ENCODE data around the gene CPEB2.

The CPEB2 gene

DNA sequence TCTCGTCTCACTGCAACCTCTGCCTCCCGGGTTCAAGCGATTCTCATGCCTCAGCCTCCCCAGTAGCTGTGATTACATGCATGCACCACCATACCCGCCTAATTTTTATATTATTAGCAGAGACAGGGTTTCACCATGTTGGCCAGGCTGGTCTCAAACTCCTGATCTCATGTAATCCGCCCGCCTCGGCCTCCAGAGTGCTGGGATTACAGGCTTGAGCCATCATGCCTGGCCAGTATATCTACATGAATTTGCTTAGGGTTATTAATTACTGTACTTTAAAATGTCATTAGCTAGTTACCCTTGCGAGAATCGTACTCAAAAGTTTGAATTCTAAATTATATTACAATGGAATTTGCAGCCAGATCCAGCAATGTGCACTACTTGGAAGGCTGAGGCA lies 8.9 kb downstream of the CPEB2 start:
- no peak for DNase-seq

DNA sequence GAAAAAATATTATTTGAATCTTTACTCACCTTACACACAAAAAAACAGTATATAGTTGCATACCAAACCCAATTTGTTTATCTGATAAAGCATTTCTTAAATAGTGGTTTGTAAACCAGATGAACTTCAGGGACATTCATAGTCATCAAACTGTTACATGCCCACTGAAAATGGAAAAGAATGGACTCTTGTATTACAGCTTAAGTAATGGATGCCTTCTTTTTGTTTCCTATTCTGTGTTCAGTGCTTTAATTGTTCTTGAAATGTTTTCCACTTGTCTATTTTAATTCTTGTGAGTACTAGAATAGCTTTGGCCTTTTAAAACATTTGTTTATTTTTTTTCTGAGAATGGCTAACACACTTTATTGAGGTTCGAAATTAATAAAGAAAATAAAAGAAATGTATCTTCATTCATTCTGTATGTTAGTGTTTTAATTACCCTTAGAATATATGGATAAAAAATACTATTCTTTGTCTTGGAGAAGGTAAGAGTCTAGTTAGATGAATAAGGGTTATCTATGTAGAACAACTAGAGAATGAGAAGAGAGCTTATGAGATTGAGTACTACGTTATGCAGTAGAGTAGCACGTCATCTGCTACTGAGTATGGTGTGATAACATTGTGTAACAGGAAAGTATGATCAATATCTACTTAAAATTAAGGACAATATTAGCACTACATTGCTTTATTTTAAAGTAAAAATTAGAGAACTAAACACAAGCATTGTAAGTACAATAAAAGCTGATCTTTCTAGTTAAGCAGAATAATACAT lies 9.9 kb downstream of the CPEB2 start:
- DNase-seq, result no peak

DNA sequence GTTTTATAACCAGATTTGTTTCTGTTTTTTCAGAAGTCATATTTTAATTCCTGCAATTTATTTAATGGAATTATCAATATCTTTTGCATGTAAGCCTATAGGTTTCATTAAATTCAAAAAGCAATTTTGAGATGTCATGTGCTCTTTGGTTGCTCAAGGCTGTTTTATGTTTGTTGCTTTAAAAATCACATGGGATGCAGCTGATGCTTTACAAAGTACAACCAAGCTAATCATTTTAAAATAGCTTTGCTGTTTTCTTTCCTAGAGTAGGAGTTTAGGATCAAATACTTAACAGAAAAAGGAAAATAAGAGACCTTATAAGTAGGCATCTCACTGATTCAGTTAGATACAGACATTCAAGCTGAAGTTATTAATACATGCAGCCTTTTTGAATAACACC lies 11.3 kb downstream of the CPEB2 start:
- no peak for DNase-seq

GRCh38 chr4:15015170-15015569 lies 12.9 kb downstream of the CPEB2 start:
- DNase-seq, result no peak

GRCh38 chr4:15018361-15018760 lies 16.1 kb downstream of the CPEB2 start:
- DNase-seq, result no peak

DNA sequence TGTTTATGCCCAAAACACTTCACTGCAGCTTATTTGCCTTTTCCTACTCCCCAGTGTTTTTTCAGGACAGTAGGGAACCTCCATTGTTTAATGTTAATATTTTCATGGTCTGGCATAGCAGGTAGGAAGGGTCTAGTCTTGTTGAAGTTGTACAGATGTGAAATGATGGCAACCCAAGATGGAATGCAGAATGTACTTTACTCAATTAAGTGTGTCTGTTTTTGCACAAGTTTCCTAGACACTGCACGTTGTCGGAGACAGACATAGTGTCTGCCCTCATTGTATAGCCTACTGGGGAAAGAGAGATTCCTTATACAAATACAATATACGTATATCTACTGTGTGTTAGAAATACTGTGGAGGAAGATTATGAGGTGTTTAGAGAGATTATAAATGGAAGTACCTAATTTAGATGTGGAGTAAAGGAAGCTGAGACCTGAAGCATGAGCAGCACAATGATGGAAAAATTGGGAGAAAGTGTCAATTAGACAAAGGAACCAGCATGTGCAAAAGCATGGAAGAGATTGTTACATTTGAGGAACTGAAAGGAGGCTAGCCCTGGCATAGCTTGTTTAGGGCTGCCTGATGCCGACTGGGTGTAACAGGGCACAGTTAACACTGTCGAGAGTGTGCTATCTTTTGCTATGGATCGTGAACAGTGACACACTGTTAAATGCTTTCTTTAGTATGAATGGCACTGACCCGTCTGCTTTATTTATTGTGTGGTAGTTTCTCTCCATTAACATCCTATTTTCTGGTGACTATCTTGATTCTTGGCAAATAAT lies 18.4 kb downstream of the CPEB2 start:
- no peak for DNase-seq

- DNase-seq, result no peak
These were observed 19.0 kb downstream of the CPEB2 start for GRCh38 chr4:15021311-15021710.

DNA sequence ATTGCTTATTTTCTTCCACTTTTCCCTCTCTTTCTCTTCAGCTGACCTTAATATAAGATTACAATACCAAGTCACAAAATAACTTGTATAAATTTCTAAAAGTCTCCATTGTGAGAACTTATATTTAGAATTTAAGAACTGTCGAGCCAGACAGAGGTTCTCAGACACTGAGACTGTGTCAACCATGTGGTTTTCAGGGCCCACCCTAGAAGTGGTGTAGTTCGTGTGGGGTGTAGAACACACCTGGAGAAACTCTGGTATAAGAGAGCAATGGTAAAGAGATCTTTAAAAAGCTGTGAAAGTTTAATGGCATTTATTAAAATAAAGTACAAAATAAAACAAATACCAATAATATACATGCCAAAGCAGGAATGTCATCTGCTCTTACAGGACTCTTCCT lies 19.7 kb downstream of the CPEB2 start:
- DNase-seq, result no peak

- DNase-seq, result no peak
These were observed 22.1 kb downstream of the CPEB2 start for GRCh38 chr4:15024386-15024785.

- DNase-seq, result no peak
These were observed 23.4 kb downstream of the CPEB2 start for GRCh38 chr4:15025693-15026092.

DNA sequence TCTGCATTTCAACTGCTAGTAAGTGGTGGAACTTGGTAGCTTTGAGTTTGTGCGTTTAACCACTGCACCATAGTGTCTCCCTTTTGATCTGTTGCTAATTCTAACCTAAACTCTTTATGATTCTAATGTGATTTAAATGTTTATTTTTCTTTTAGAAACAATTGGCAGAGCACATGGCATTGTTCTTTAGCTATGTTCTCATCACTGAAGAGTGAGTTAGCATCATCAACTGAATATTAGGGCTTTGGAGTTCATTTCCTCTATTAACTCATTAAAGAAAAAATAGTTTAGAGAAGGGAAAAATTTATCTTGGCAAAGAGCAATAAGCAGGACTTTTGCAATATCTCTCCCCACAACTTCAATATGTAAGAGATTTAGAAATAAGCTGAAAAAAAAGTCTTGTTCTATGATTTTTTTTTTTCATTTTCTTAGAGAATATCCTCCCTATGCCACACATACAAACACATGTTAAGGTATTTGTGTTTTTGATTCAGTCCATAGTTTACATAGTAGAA lies 25.7 kb downstream of the CPEB2 start:
- no peak for DNase-seq

DNA sequence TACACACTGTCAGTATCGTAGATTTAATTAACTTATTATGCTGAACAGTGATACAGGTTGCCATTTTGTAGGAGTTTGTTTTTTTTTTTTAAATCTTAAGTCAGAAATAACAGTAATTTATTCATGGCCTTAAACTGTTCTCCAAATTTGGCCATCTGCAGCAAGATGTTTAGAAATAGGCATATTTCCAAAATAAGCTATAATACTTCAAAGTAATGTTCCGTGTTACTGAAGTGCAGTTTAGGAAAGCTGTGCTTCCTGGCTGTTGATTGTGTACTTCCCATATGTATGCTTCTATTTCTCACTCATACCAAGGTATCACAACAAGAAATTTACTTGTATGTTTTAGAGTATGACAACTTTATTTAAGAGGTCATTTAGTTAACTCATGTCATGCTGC lies 28.9 kb downstream of the CPEB2 start:
- no peak for DNase-seq

- no peak for DNase-seq
These were observed 29.9 kb downstream of the CPEB2 start for GRCh38 chr4:15031993-15032675.

DNA sequence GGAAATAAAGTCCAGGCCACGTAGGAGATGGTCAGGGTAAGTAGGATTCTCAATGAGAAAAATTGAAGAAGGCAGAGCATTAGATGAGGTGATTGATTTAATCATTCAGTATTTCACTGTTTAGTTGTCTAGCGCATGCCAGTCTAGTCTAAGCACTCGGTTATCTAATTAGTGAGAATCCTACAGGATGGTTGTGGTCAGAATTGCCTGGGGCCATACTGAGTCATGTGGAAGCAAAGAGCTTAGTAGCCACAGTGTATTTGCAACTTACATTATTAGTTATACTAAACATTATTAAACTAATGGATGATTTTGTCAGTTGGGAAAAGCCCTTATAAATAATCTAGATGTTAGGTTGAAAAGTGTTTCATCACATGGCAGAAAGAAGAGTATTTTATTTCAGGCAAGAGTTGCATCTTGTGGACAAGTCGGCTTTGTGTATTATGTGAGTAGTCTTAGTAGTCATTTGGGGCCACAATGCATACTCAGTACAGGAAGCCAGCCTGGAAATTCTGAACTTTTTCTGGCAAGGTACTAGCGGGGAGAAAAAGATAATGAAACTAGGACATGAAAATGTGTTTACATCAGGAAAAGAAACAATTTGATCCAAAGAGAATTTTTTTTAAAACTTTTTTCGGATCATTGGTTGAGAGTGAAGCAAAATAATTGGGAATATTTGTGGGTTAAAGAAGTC lies 31.9 kb downstream of the CPEB2 start:
- no peak for DNase-seq

DNA sequence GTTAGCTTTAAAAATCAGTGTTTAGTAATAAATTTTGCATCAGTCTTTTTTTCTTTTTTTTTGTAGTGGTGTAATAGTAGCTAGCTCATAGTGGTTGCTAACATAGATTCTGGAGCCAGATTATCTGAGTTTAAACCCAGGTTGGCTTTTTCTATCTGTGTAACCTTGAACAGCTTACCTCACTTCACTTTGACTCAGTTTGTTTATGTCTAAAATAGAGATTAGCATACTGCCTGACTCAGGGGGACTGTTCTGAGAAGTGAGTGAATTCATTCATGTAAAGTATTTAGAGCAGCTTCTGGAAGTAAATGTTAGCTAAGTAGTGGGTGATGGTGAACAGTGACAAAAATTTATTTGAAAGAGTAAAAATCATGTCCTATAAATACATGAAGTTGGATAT lies 32.9 kb downstream of the CPEB2 start:
- DNase-seq, result no peak

GRCh38 chr4:15037923-15038541 lies 35.8 kb downstream of the CPEB2 start:
- DNase-seq, result no peak

GRCh38 chr4:15040916-15041463 lies 38.7 kb downstream of the CPEB2 start:
- DNase-seq, result no peak

DNA sequence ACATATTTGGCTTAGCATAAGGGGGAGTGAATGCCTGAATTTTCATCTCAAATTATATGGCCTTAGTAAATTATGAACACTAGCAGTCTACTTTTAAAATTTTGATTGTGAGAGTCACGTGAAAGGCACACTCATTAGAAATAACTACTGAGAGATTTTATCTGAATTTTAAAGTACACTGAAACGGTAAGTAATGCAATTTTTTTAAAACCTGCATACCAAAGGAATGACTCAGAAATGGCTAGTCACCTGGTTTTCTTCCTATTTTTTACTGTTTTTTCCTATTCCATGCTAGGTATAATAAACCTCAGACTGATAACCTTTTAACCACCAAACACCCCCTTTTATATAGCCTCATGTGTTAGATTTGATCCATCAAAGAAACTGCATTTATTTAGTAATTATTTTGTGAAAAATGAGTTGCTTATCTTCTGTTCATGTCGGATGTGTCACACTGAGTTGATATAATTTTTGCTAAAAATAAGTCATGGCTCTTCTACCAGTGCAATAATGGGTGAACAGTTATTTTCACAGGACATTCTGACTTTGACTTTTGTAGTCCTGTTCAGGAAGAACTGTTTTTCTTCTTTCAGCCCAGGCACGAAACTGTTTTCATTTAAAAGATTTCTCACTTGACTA lies 40.4 kb downstream of the CPEB2 start:
- no peak for DNase-seq

- DNase-seq, result no peak
These were observed 40.9 kb downstream of the CPEB2 start for GRCh38 chr4:15043226-15043625.

DNA sequence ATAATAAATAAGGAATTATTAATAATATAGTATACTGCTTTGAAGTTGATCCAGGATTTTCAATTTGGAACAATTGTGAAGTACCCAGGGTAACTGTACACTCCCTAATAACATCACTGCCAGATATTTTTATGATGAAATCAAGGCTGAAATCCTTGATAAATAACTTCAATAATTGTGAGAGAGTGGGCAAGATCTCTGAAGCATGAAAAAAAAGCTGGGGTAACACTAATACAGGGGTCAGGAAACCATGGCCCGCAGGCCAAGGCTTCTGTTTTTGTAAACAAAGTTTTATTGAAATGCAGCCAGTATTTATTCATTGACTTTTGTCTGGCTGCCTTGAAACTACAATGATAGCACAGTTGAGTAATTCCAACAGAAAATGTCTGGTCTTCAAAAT lies 41.6 kb downstream of the CPEB2 start:
- DNase-seq, result no peak

DNA sequence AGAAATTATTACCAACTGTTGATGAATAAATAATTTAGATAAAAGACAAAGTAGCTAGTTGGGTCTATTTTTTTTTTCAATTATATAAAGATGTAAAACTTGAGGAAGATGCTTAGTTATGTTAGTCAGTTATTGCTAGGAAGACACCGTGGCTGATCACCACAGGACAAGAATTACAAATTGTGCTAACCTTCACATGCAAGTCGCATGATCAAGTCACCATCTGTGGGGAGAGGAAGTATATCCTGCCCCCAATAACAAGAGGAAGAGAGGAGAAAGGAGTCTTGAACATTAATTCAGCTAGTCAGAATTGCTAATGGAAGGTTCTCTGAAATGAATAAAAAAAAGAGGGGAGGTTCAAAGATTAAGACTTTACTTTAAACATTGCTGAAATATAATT lies 52.3 kb downstream of the CPEB2 start:
- no peak for DNase-seq

DNA sequence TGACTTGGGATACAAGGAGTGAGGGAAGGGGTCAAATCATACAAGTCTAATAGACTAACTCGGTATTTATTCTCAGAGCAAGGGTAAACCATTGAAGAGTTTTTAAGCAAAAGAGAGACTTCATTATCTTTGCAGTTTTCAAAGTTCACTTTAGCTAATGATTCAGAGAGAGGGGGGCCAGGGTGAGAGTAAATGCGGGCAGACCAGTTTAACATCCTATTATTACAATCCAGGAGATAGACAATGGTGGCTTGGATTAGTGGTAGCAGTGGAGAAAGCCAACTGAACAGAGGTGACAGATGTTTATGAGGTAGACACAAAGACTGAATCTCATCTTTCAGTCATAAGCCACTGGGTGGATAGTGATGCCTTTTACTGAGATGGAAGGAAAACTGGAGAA lies 57.9 kb downstream of the CPEB2 start:
- no peak for DNase-seq
